Neuronal stem cell (in vitro differentiated cells): Measurements from ENCODE around the gene RNF144A.

Source experiments
- DNase-seq: peaks from one replicate; pipeline ENCODE4 v3.0.0-alpha.2; 2013; ENCODE audit warnings: low spot score
- H2AFZ ChIP-seq: one replicate; pipeline ENCODE4 v1.6.1; 2013; ENCODE audit warnings: mild to moderate bottlenecking, low read length, inconsistent platforms
- H2AK5ac ChIP-seq: 2 replicates; pipeline ENCODE4 v1.6.1; 2013; ENCODE audit warnings: low read depth, mild to moderate bottlenecking, inconsistent platforms, low read length, moderate library complexity, mixed read lengths
- H2BK120ac ChIP-seq: 2 replicates; pipeline ENCODE4 v1.6.1; 2013; ENCODE audit warnings: low read depth, mild to moderate bottlenecking, inconsistent platforms, low read length, moderate library complexity, mixed read lengths
- H2BK12ac ChIP-seq: one replicate; pipeline ENCODE4 v1.6.1; 2013; ENCODE audit warnings: low read length, inconsistent platforms
- H2BK15ac ChIP-seq: 2 replicates; pipeline ENCODE4 v1.6.1; 2013; ENCODE audit warnings: mild to moderate bottlenecking, low read length, inconsistent platforms, mixed read lengths
- H2BK5ac ChIP-seq: one replicate; pipeline ENCODE4 v1.6.1; 2013; ENCODE audit warnings: inconsistent platforms, mild to moderate bottlenecking, low read length, moderate library complexity
- H3K14ac ChIP-seq: one replicate; pipeline ENCODE4 v1.6.1; 2013; ENCODE audit warnings: low read length, inconsistent platforms
- H3K18ac ChIP-seq: 2 replicates; pipeline ENCODE4 v1.6.1; 2013; ENCODE audit warnings: low read length, inconsistent platforms
- H3K23ac ChIP-seq: 2 replicates; pipeline ENCODE4 v1.6.1; 2013; ENCODE audit warnings: low read depth, mild to moderate bottlenecking, mixed read lengths, low read length, inconsistent platforms; ENCODE audit not compliant: poor library complexity
- H3K27ac ChIP-seq: replicated peaks from 3 replicates; pipeline ENCODE4 v1.5.1; 2013; ENCODE audit warnings: low read length, inconsistent platforms
- H3K27me3 ChIP-seq, 3 experiments: 2 replicates each; pipeline ENCODE4 v1.6.1; 2013; ENCODE audit warnings: low read length in 3 of 3, mild to moderate bottlenecking in 2 of 3, inconsistent platforms in 1 of 3, low read depth in 1 of 3, mixed read lengths in 1 of 3, moderate library complexity in 1 of 3; ENCODE audit not compliant: control insufficient read depth in 3 of 3, insufficient read depth in 3 of 3
- H3K36me3 ChIP-seq, 2 donors: replicated peaks in 1 of 2; 2 replicates each; pipeline ENCODE4 v1.6.1; 2013; ENCODE audit warnings: low read length in 2 of 2; ENCODE audit not compliant: control insufficient read depth in 2 of 2, insufficient read depth in 2 of 2
- H3K4ac ChIP-seq: 2 replicates; pipeline ENCODE4 v1.6.1; 2013; ENCODE audit warnings: inconsistent platforms, mild to moderate bottlenecking, low read length, moderate library complexity
- H3K4me1 ChIP-seq, 2 donors: 1 replicate in 1 of 2; 2 replicates in 1 of 2; pipeline ENCODE4 v1.6.1; 2013; ENCODE audit warnings: low read length in 2 of 2, low read depth in 1 of 2; ENCODE audit not compliant: control insufficient read depth in 2 of 2, insufficient read depth in 1 of 2
- H3K4me2 ChIP-seq: one replicate; pipeline ENCODE4 v1.6.1; 2013; ENCODE audit warnings: mild to moderate bottlenecking, low read length, inconsistent platforms; ENCODE audit not compliant: insufficient read depth, poor library complexity, severe bottlenecking
- H3K4me3 ChIP-seq, 2 donors: 2 replicates each; pipeline ENCODE4 v1.5.1; 2013; ENCODE audit warnings: low read length in 2 of 2, mild to moderate bottlenecking in 2 of 2, inconsistent platforms in 1 of 2, moderate library complexity in 1 of 2
- H3K79me1 ChIP-seq: one replicate; pipeline ENCODE4 v1.6.1; 2013; ENCODE audit warnings: low read depth, mild to moderate bottlenecking, inconsistent platforms, low read length, moderate library complexity
- H3K9ac ChIP-seq: one replicate; pipeline ENCODE4 v1.6.1; 2013; ENCODE audit warnings: mild to moderate bottlenecking, low read depth, low read length, inconsistent platforms; ENCODE audit not compliant: poor library complexity
- H3K9me3 ChIP-seq, 2 donors: replicated peaks in 1 of 2; 2 replicates each; pipeline versions ENCODE3 to v1.6.1; 2013; ENCODE audit warnings: low read length in 2 of 2, mild to moderate bottlenecking in 2 of 2, inconsistent platforms in 1 of 2, low read depth in 1 of 2, mixed read lengths in 1 of 2, moderate library complexity in 1 of 2; ENCODE audit not compliant: control insufficient read depth in 2 of 2, insufficient read depth in 1 of 2
- H4K8ac ChIP-seq: one replicate; pipeline ENCODE4 v1.6.1; 2013; ENCODE audit warnings: low read depth, mild to moderate bottlenecking, inconsistent platforms, low read length, moderate library complexity
- H4K91ac ChIP-seq: one replicate; pipeline ENCODE4 v1.6.1; 2013; ENCODE audit warnings: low read length, low read depth, mild to moderate bottlenecking, inconsistent platforms; ENCODE audit not compliant: poor library complexity
- WGBS, 2 donors: extraction: QIAGEN DNeasy Blood & Tissue Kit; methylation state at CpG; one replicate each; pipeline ENCODE4 v1.1.7; 2013; ENCODE audit warnings: missing lambda C conversion rate in 2 of 2, mixed read lengths in 1 of 2; ENCODE audit not compliant: insufficient read length in 2 of 2, insufficient replicate concordance in 1 of 2; ENCODE audit errors: extremely low coverage in 2 of 2; 5-methylcytosine and 5-hydroxymethylcytosine counted together

RNF144A gene

GRCh38 chr2:6914828-6915227, 2.4 kb upstream of the RNF144A start:
- no peak for DNase-seq
- Histone ChIP-seq H3K9me3 (no peaks in the 10 kb centered on the region), H2BK5ac (no peak overlapping the region), H2AFZ (no peak overlapping the region), H3K4me3 (no peak overlapping the region), H3K4me2 (no peak overlapping the region), H3K9ac (no peak overlapping the region), H2BK15ac (no peak overlapping the region), H4K91ac (no peak overlapping the region), H3K23ac (no peak overlapping the region), H4K8ac (no peak overlapping the region), H2BK12ac (no peak overlapping the region), H3K4ac (no peak overlapping the region), H3K18ac (no peak overlapping the region), H3K4me1 (peaks cover 8 to 10% of the 10 kb centered on the region in 2 donors), H3K36me3 (peaks cover 0 to 7% of the 10 kb centered on the region in 2 donors), H2AK5ac (no peak overlapping the region), H2BK120ac (no peak overlapping the region), H3K14ac (no peak overlapping the region), H3K27me3 (no peaks in the 10 kb centered on the region), H3K27ac (no peak overlapping the region), H3K79me1 (peaks cover 4% of the 10 kb centered on the region)
- WGBS, 2 donors, result no CpG with 5 or more reads among the region's 3 CpGs

DNA sequence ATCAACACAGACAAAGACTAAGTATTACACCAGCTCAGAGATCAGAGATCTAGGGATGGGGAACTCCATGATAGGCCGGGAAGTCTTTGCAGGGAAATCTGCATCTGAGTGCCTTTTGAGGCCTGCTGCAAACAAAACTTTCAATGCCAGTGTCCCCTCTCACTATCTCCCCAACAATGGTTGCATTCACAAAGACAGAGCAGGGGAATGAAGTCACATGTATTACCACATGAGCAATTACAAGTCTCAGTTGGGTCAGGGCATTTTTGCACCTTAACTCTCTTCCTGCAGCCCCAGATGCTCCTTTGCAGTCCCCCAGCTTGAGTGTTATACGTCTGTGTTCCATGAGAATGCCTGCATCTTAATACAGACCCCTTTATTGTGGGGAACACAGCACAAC, 1.8 kb upstream of the RNF144A start:
- H3K27ac ChIP-seq, result no peak overlapping the region
- no peak overlapping the region for H3K4ac ChIP-seq
- no peak overlapping the region for H2BK5ac ChIP-seq
- no peak overlapping the region for H2BK12ac ChIP-seq
- peak overlapping the region; percentile 55 for H2AFZ ChIP-seq
- H4K8ac ChIP-seq, result no peak overlapping the region
- no peak overlapping the region for H3K4me2 ChIP-seq
- H2AK5ac ChIP-seq, result no peak overlapping the region
- H2BK15ac ChIP-seq, result no peak overlapping the region
- no peak overlapping the region for H2BK120ac ChIP-seq
- peaks cover 10 to 14% of the 10 kb centered on the region in 2 donors for H3K4me1 ChIP-seq
- no peak for DNase-seq
- H3K9ac ChIP-seq, result no peak overlapping the region
- no peaks in the 10 kb centered on the region for H3K9me3 ChIP-seq
- H3K36me3 ChIP-seq, result peaks cover 0 to 11% of the 10 kb centered on the region in 2 donors
- no peak overlapping the region for H4K91ac ChIP-seq
- H3K27me3 ChIP-seq, result no peaks in the 10 kb centered on the region
- H3K79me1 ChIP-seq, result peaks cover 4% of the 10 kb centered on the region
- no peak overlapping the region for H3K18ac ChIP-seq
- H3K23ac ChIP-seq, result no peak overlapping the region
- no CpG with 5 or more reads among the region's 2 CpGs for WGBS, 2 donors
- no peak overlapping the region for H3K4me3 ChIP-seq
- no peak overlapping the region for H3K14ac ChIP-seq

- Histone ChIP-seq H3K9ac (no peak overlapping the region), H3K4me1 (peaks cover 10 to 16% of the 10 kb centered on the region in 2 donors), H2BK5ac (no peak overlapping the region), H3K36me3 (peaks cover under 1 to 12% of the 10 kb centered on the region in 2 donors), H2AK5ac (no peak overlapping the region), H3K27me3 (no peaks in the 10 kb centered on the region), H2BK12ac (no peak overlapping the region), H4K8ac (no peak overlapping the region), H3K4me3 (no peak overlapping the region), H3K4me2 (no peak overlapping the region), H3K23ac (no peak overlapping the region), H3K9me3 (no peaks in the 10 kb centered on the region), H3K14ac (no peak overlapping the region), H3K79me1 (peaks cover 5% of the 10 kb centered on the region), H2BK120ac (no peak overlapping the region), H3K4ac (no peak overlapping the region), H3K18ac (no peak overlapping the region), H3K27ac (no peak overlapping the region), H2BK15ac (no peak overlapping the region), H2AFZ (no peak overlapping the region), H4K91ac (no peak overlapping the region)
- DNase-seq, result no peak
- no CpG with 5 or more reads among the region's 3 CpGs for WGBS, 2 donors
Observed at GRCh38 chr2:6916224-6916623, 988 bp upstream of the RNF144A start.

DNA sequence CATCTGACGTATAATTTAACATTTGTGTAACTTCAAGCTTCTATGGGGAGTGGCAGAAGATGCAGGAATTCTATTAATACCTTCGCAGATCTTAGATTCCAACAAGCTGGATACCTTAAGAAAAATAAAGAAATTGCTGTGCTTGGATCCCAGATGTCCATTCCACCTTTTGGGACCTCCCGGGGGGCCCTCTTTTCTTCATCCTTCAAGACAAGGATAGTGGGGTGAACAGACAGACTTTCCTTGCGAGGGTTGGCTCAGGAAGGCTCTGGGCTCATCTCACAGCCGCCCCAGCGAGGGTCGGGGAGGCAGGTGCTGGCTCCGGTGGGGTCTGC, 509 bp upstream of the RNF144A start:
- H3K27me3 ChIP-seq, result no peaks in the 10 kb centered on the region
- H2BK5ac ChIP-seq, result no peak overlapping the region
- no CpG with 5 or more reads among the region's 8 CpGs for WGBS, 2 donors
- H3K4me2 ChIP-seq, result peak overlapping the region; percentile 58
- peak overlapping the region; percentile 97 for H3K18ac ChIP-seq
- H3K36me3 ChIP-seq, result peaks cover 2 to 15% of the 10 kb centered on the region in 2 donors
- H3K4me1 ChIP-seq, result peaks cover 10 to 21% of the 10 kb centered on the region in 2 donors
- H2BK12ac ChIP-seq, result peak overlapping the region; percentile 69
- H3K4ac ChIP-seq, result no peak overlapping the region
- peak overlapping the region; percentile 63 for H2BK15ac ChIP-seq
- H3K14ac ChIP-seq, result no peak overlapping the region
- H2AFZ ChIP-seq, result peak overlapping the region; percentile 98
- H3K4me3 ChIP-seq, result peak overlapping the region; percentile 72 to 76
- peak overlapping the region; percentile 54 for H2AK5ac ChIP-seq
- H3K9ac ChIP-seq, result peak overlapping the region; percentile 87
- no peak overlapping the region for H4K91ac ChIP-seq
- H4K8ac ChIP-seq, result no peak overlapping the region
- H2BK120ac ChIP-seq, result peak overlapping the region; percentile 47
- H3K27ac ChIP-seq, result no peak overlapping the region
- peak overlapping the region; percentile 69 for H3K23ac ChIP-seq
- H3K9me3 ChIP-seq, result no peaks in the 10 kb centered on the region
- no peak for DNase-seq
- peaks cover 10% of the 10 kb centered on the region for H3K79me1 ChIP-seq
